Measurements from ENCODE around the gene ADSS1.
"Not testable (repeated sequence)": the region's sequence is repeated elsewhere in the genome, so short reads cannot be mapped to it uniquely, and the experiment has no call there.

The ADSS1 gene

GRCh38 chr14:104724407-104724980, 465 bp downstream of the ADSS1 start:
- no peaks in the 10 kb centered on the region for H3K27me3 ChIP-seq (ENCODE audit: control insufficient read depth in 5 of 5, insufficient read depth in 4 of 5, low read length in 5 of 5)
- H3K9ac ChIP-seq (ENCODE audit: low read length in 5 of 5) = peak overlapping the region in 3 of 5 donors; percentile 47 to 72 (median 57)
- H3K9me3 ChIP-seq (ENCODE audit: control insufficient read depth in 5 of 5, low read length in 5 of 5) = no peaks in the 10 kb centered on the region
- H3K27ac ChIP-seq (ENCODE audit: low read depth, low read length) = peak overlapping the region; percentile 46
- peaks cover 0 to 23% (median 17%) of the 10 kb centered on the region in 5 donors for H3K36me3 ChIP-seq (ENCODE audit: control insufficient read depth in 5 of 5, insufficient read depth in 5 of 5, low read length in 5 of 5)
- H3K4me3 ChIP-seq (ENCODE audit: low read depth in 1 of 5, low read length in 5 of 5) = peak overlapping the region; percentile 35 to 78 (median 61)
- H3K4me1 ChIP-seq (ENCODE audit: control insufficient read depth in 5 of 5, insufficient read depth in 5 of 5, low read length in 5 of 5) = peaks cover 0 to 51% (median 36%) of the 10 kb centered on the region in 5 donors

- peaks cover 0 to 16% (median 10%) of the 10 kb centered on the region in 5 donors for H3K36me3 ChIP-seq (ENCODE audit: control insufficient read depth in 5 of 5, insufficient read depth in 5 of 5, low read length in 5 of 5)
- H3K4me1 ChIP-seq (ENCODE audit: control insufficient read depth in 5 of 5, insufficient read depth in 5 of 5, low read length in 5 of 5) = peaks cover 0 to 51% (median 36%) of the 10 kb centered on the region in 5 donors
- H3K27me3 ChIP-seq (ENCODE audit: control insufficient read depth in 5 of 5, insufficient read depth in 4 of 5, low read length in 5 of 5) = no peaks in the 10 kb centered on the region
Observed at GRCh38 chr14:104724981-104725771, 1.1 kb downstream of the ADSS1 start.

GRCh38 chr14:104725772-104726548, 1.9 kb downstream of the ADSS1 start:
- Histone ChIP-seq H3K4me3 (ENCODE audit: low read depth in 1 of 5, low read length in 5 of 5) (peak overlapping the region in 2 of 5 donors; percentile 65 to 78), H3K4me1 (ENCODE audit: control insufficient read depth in 5 of 5, insufficient read depth in 5 of 5, low read length in 5 of 5) (peaks cover 0 to 52% (median 36%) of the 10 kb centered on the region in 5 donors), H3K27me3 (ENCODE audit: control insufficient read depth in 5 of 5, insufficient read depth in 4 of 5, low read length in 5 of 5) (no peaks in the 10 kb centered on the region), H3K9me3 (ENCODE audit: control insufficient read depth in 5 of 5, low read length in 5 of 5) (no peaks in the 10 kb centered on the region), H3K27ac (ENCODE audit: low read depth, low read length) (no peak overlapping the region), H3K36me3 (ENCODE audit: control insufficient read depth in 5 of 5, insufficient read depth in 5 of 5, low read length in 5 of 5) (peaks cover 0 to 10% (median 9%) of the 10 kb centered on the region in 5 donors), H3K9ac (ENCODE audit: low read length in 5 of 5) (no peak overlapping the region)

More at GRCh38 chr14:104724981-104725771, 1.1 kb downstream of the ADSS1 start:
- H3K9ac ChIP-seq (ENCODE audit: low read length in 5 of 5) = peak overlapping the region in 3 of 5 donors; percentile 47 to 72 (median 57)
- no peaks in the 10 kb centered on the region for H3K9me3 ChIP-seq (ENCODE audit: control insufficient read depth in 5 of 5, low read length in 5 of 5)
- H3K4me3 ChIP-seq (ENCODE audit: low read depth in 1 of 5, low read length in 5 of 5) = peak overlapping the region in 4 of 5 donors; percentile 27 to 78 (median 63)
- H3K27ac ChIP-seq (ENCODE audit: low read depth, low read length) = peak overlapping the region; percentile 46

- H3K9ac ChIP-seq (ENCODE audit: low read length in 5 of 5) = no peak overlapping the region
- no peak overlapping the region for H3K27ac ChIP-seq (ENCODE audit: low read depth, low read length)
- no peaks in the 10 kb centered on the region for H3K9me3 ChIP-seq (ENCODE audit: control insufficient read depth in 5 of 5, low read length in 5 of 5)
- H3K4me1 ChIP-seq (ENCODE audit: control insufficient read depth in 5 of 5, insufficient read depth in 5 of 5, low read length in 5 of 5) = peaks cover 0 to 61% (median 36%) of the 10 kb centered on the region in 5 donors
- peaks cover 0 to 2% (median under 1%) of the 10 kb centered on the region in 5 donors for H3K36me3 ChIP-seq (ENCODE audit: control insufficient read depth in 5 of 5, insufficient read depth in 5 of 5, low read length in 5 of 5)
- no peaks in the 10 kb centered on the region for H3K27me3 ChIP-seq (ENCODE audit: control insufficient read depth in 5 of 5, insufficient read depth in 4 of 5, low read length in 5 of 5)
- no peak overlapping the region for H3K4me3 ChIP-seq (ENCODE audit: low read depth in 1 of 5, low read length in 5 of 5)
Observed at GRCh38 chr14:104726600-104727451, 2.8 kb downstream of the ADSS1 start.

GRCh38 chr14:104728631-104729030, 4.6 kb downstream of the ADSS1 start:
- Histone ChIP-seq H3K9me3 (ENCODE audit: control insufficient read depth in 5 of 5, low read length in 5 of 5) (no peaks in the 10 kb centered on the region), H3K27ac (ENCODE audit: low read depth, low read length) (no peak overlapping the region), H3K4me1 (ENCODE audit: control insufficient read depth in 5 of 5, insufficient read depth in 5 of 5, low read length in 5 of 5) (peaks cover 0 to 55% (median 36%) of the 10 kb centered on the region in 5 donors), H3K9ac (ENCODE audit: low read length in 5 of 5) (no peak overlapping the region), H3K27me3 (ENCODE audit: control insufficient read depth in 5 of 5, insufficient read depth in 4 of 5, low read length in 5 of 5) (no peaks in the 10 kb centered on the region), H3K36me3 (ENCODE audit: control insufficient read depth in 5 of 5, insufficient read depth in 5 of 5, low read length in 5 of 5) (no peaks in the 10 kb centered on the region), H3K4me3 (ENCODE audit: low read depth in 1 of 5, low read length in 5 of 5) (no peak overlapping the region)

GRCh38 chr14:104729176-104729834, 5.3 kb downstream of the ADSS1 start:
- H3K27me3 ChIP-seq (ENCODE audit: control insufficient read depth in 5 of 5, insufficient read depth in 4 of 5, low read length in 5 of 5); H3K9ac ChIP-seq (ENCODE audit: low read length in 5 of 5); H3K9me3 ChIP-seq (ENCODE audit: control insufficient read depth in 5 of 5, low read length in 5 of 5); H3K27ac ChIP-seq (ENCODE audit: low read depth, low read length); H3K4me3 ChIP-seq (ENCODE audit: low read depth in 1 of 5, low read length in 5 of 5); H3K36me3 ChIP-seq (ENCODE audit: control insufficient read depth in 5 of 5, insufficient read depth in 5 of 5, low read length in 5 of 5): not testable (repeated sequence)
- H3K4me1 ChIP-seq (ENCODE audit: control insufficient read depth in 5 of 5, insufficient read depth in 5 of 5, low read length in 5 of 5) = peaks cover 0 to 59% (median 33%) of the 10 kb centered on the region in 5 donors

GRCh38 chr14:104729835-104730181, 5.8 kb downstream of the ADSS1 start:
- Histone ChIP-seq H3K27me3 (ENCODE audit: control insufficient read depth in 5 of 5, insufficient read depth in 4 of 5, low read length in 5 of 5) (no peaks in the 10 kb centered on the region), H3K36me3 (ENCODE audit: control insufficient read depth in 5 of 5, insufficient read depth in 5 of 5, low read length in 5 of 5) (no peaks in the 10 kb centered on the region), H3K27ac (ENCODE audit: low read depth, low read length) (no peak overlapping the region), H3K9me3 (ENCODE audit: control insufficient read depth in 5 of 5, low read length in 5 of 5) (no peaks in the 10 kb centered on the region), H3K9ac (ENCODE audit: low read length in 5 of 5) (no peak overlapping the region), H3K4me3 (ENCODE audit: low read depth in 1 of 5, low read length in 5 of 5) (no peak overlapping the region), H3K4me1 (ENCODE audit: control insufficient read depth in 5 of 5, insufficient read depth in 5 of 5, low read length in 5 of 5) (peaks cover 0 to 60% (median 29%) of the 10 kb centered on the region in 5 donors)

GRCh38 chr14:104730487-104730886, 6.5 kb downstream of the ADSS1 start:
- no peaks in the 10 kb centered on the region for H3K9me3 ChIP-seq (ENCODE audit: control insufficient read depth in 5 of 5, low read length in 5 of 5)
- no peak overlapping the region for H3K4me3 ChIP-seq (ENCODE audit: low read depth in 1 of 5, low read length in 5 of 5)
- peaks cover under 1 to 60% (median 27%) of the 10 kb centered on the region in 5 donors for H3K4me1 ChIP-seq (ENCODE audit: control insufficient read depth in 5 of 5, insufficient read depth in 5 of 5, low read length in 5 of 5)
- H3K36me3 ChIP-seq (ENCODE audit: control insufficient read depth in 5 of 5, insufficient read depth in 5 of 5, low read length in 5 of 5) = no peaks in the 10 kb centered on the region
- H3K27ac ChIP-seq (ENCODE audit: low read depth, low read length) = no peak overlapping the region
- H3K27me3 ChIP-seq (ENCODE audit: control insufficient read depth in 5 of 5, insufficient read depth in 4 of 5, low read length in 5 of 5) = no peaks in the 10 kb centered on the region
- H3K9ac ChIP-seq (ENCODE audit: low read length in 5 of 5) = no peak overlapping the region

Measured in subcutaneous abdominal adipose tissue (tissue), 5 donors.